ENCODE measurements around the gene PLN.
A peak's percentile ranks its signal among the peaks of the same experiment; 100 is the strongest.

PLN gene

GRCh38 chr6:118580585-118581419, 32.7 kb downstream of the PLN start:
- peak; percentile 30 for DNase-seq

- no peak for DNase-seq
Observed at GRCh38 chr6:118581489-118581959, 33.4 kb downstream of the PLN start.

- DNase-seq, result no peak
Observed at GRCh38 chr6:118584911-118585310, 36.8 kb downstream of the PLN start.

GRCh38 chr6:118586746-118587485, 38.8 kb downstream of the PLN start:
- DNase-seq, result no peak

GRCh38 chr6:118588626-118589025, 40.5 kb downstream of the PLN start:
- no peak for DNase-seq

- no peak for DNase-seq
Observed at GRCh38 chr6:118589186-118589585, 41.1 kb downstream of the PLN start.

- DNase-seq, result no peak
Observed at GRCh38 chr6:118589649-118590365, 41.7 kb downstream of the PLN start.

GRCh38 chr6:118591897-118592296, 43.8 kb downstream of the PLN start:
- DNase-seq, result no peak

- no peak for DNase-seq
Observed at GRCh38 chr6:118594877-118595276, 46.8 kb downstream of the PLN start.

- DNase-seq, result no peak
Observed at GRCh38 chr6:118596774-118597320, 48.8 kb downstream of the PLN start.

- no peak for DNase-seq
Observed at GRCh38 chr6:118597636-118598035, 49.5 kb downstream of the PLN start.

- no peak for DNase-seq
Observed at GRCh38 chr6:118598324-118598723, 50.2 kb downstream of the PLN start.

- DNase-seq, result no peak
Observed at GRCh38 chr6:118602300-118602699, 54.2 kb downstream of the PLN start.

GRCh38 chr6:118603372-118603771, 55.3 kb downstream of the PLN start:
- DNase-seq, result no peak

- no peak for DNase-seq
Observed at GRCh38 chr6:118606268-118606667, 58.2 kb downstream of the PLN start.

- no peak for DNase-seq
Observed at GRCh38 chr6:118606858-118607257, 58.8 kb downstream of the PLN start.

Data from central memory CD4-positive, alpha-beta T cell (primary cell).